ENCODE data around the gene HIGD1C.

GRCh38 chr12:50955288-50955687 lies 2.9 kb downstream of the HIGD1C start:
- TF ChIP-seq CTCF (IDR thresholded peaks at IDR 0.05 in 8 of 11, conservative IDR thresholded peaks at IDR 0.05 in 3 of 11) (no peak), POLR2AphosphoS5 (IDR thresholded peaks at IDR 0.05) (no peak)
